ENCODE data around the gene CEMP1.
"Not testable (repeated sequence)": the region's sequence is repeated elsewhere in the genome, so short reads cannot be mapped to it uniquely, and the experiment has no call there.

Gene CEMP1, protein sequence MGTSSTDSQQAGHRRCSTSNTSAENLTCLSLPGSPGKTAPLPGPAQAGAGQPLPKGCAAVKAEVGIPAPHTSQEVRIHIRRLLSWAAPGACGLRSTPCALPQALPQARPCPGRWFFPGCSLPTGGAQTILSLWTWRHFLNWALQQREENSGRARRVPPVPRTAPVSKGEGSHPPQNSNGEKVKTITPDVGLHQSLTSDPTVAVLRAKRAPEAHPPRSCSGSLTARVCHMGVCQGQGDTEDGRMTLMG

DNA sequence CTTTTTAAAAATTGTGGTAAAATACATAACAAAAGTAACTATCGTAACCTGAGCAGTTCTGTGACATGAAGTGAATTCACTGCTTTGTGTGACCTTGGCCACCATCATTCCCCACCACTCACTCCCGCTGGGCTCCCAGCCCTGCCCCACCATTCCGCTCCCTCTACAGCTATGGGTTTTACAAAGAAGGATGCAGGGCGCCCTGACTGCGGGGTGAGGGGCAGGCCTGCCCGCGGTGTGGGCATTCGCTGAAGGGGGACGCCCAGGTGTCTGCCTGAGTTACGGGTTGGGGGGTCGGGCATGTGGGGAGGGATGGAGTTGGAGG, at the start of gene CEMP1:
Gene CEMP1 (minus strand): TSS at position 38 of the 325 bp plus-strand sequence. CDS start 335 bp downstream, outside the sequence.
- intact Hi-C loops (cut with micrococcal nuclease), result no loop called here
- Mint-ChIP-seq H3K9me3 (no peaks in the 10 kb centered on the region), H3K36me3 (ENCODE audit: low read depth) (peaks cover 54% of the 10 kb centered on the region), H3K27ac (peak within 1 kb of the TSS; percentile 97), H3K4me1 (ENCODE audit: low read depth) (peaks cover 56% of the 10 kb centered on the region), H3K27me3 (no peaks in the 10 kb centered on the region), H3K4me3 (peak within 1 kb of the TSS; percentile 89)

DNA sequence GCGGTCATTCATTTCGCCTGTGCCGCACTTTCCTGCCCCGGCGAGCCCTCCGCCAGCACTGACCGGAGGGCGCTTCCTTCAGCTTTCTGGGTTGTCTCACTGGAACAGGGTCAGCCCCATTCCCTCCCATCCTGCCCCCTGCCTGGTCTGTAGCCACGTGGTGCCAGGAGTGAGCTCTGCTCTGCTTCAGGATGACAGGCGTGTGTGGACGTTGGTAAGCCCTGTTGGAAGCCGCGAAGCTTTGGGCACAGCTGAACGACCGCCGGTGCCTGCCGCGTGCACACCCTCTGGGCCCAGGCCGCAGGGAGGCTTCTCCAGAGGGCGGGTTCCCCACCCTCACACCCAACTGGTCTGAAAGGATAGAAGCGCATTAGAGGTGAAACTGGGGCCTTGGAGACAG, 49.6 kb upstream of the CEMP1 start:
- H3K9me3 Mint-ChIP-seq; H3K27ac Mint-ChIP-seq; intact Hi-C loops (cut with micrococcal nuclease); H3K27me3 Mint-ChIP-seq; H3K4me3 Mint-ChIP-seq; H3K4me1 Mint-ChIP-seq (ENCODE audit: low read depth): not testable (repeated sequence)
- peaks cover 23% of the 10 kb centered on the region for H3K36me3 Mint-ChIP-seq (ENCODE audit: low read depth)

DNA sequence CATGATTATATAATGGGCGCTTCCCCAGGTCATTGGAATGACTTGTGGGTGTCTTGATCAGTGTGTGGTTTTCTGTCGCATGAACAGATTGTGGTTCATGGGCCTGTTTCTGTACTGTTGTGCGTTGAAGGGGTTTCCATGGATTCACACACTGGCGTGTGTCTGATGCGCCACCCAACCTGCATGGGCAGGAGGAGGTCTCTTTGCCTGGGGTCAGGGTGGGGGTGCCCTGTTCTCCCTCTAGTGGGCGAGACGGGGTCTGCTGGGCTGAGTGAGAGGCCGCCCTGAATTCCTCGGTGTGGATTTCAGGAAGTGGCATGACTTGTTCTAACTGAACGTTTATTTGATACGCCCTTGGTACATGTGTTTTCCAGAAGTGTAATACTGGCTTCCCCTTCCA, 48.9 kb upstream of the CEMP1 start:
- H3K27me3 Mint-ChIP-seq; H3K9me3 Mint-ChIP-seq; H3K4me3 Mint-ChIP-seq; H3K4me1 Mint-ChIP-seq (ENCODE audit: low read depth); H3K27ac Mint-ChIP-seq; intact Hi-C loops (cut with micrococcal nuclease): not testable (repeated sequence)
- peaks cover 16% of the 10 kb centered on the region for H3K36me3 Mint-ChIP-seq (ENCODE audit: low read depth)

DNA sequence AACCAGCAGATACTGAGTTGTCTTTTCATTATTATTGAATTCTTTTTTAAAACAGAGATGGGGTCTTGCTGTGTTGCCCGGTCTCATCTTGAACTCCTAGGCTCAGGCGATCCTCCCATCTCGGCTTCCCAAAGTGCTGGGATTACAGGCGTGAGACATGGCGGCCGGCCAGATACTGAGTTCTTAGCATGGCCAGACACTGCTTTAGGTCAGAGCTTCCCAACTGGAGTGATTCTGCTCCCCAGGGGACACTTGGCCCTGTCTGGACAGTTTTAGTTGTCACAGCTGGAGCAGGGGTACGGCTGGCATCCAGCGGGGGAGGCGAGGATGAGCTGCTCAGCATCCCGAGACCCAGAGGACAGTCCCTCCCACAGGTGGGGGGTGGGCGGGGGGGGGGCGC, 47.7 kb upstream of the CEMP1 start:
- H3K36me3 Mint-ChIP-seq (ENCODE audit: low read depth); H3K4me1 Mint-ChIP-seq (ENCODE audit: low read depth); intact Hi-C loops (cut with micrococcal nuclease); H3K27ac Mint-ChIP-seq; H3K4me3 Mint-ChIP-seq; H3K27me3 Mint-ChIP-seq; H3K9me3 Mint-ChIP-seq: not testable (repeated sequence)

DNA sequence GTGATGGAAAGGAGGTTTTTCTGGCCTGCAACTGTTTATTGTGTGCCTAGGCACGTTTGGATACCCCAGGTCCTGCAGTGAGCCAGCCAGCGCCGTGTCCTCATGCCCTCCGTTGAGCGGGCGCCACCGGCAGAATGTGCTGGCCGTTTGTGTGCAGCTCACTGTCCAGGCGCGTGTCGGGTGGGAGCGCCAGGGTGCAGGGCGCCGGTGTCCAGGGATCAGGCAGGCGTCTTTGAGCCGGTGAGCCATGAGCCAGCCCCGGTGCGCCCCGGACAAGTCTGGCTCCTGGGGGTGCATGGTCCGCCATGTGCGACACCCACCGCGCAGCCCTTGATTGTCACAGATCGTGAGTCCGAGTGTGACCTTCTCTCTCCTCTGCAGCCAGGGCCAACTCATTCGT, 45.8 kb upstream of the CEMP1 start:
- H3K4me1 Mint-ChIP-seq (ENCODE audit: low read depth); H3K27me3 Mint-ChIP-seq; intact Hi-C loops (cut with micrococcal nuclease); H3K36me3 Mint-ChIP-seq (ENCODE audit: low read depth); H3K9me3 Mint-ChIP-seq; H3K4me3 Mint-ChIP-seq; H3K27ac Mint-ChIP-seq: not testable (repeated sequence)

DNA sequence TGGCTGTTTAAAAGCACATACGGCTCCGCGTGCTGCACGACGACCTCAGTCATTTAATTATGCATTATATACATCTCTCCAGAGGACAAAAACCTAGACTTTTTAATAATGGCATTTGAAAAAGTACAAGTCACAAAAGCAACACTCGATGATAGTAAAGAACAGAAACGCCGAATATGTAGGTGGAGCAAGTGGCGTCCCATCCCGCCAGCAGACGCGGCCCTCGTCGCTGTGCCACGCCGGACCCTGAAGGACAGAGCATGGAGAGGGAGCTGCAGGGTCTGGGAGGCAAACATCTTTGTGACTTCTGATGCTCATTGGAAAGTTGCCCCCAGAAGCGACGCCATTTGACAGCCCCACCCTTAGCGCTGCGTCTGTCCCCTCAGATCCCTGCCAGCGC, 44.6 kb upstream of the CEMP1 start:
- H3K4me3 Mint-ChIP-seq; intact Hi-C loops (cut with micrococcal nuclease); H3K27me3 Mint-ChIP-seq; H3K9me3 Mint-ChIP-seq; H3K27ac Mint-ChIP-seq; H3K36me3 Mint-ChIP-seq (ENCODE audit: low read depth); H3K4me1 Mint-ChIP-seq (ENCODE audit: low read depth): not testable (repeated sequence)

DNA sequence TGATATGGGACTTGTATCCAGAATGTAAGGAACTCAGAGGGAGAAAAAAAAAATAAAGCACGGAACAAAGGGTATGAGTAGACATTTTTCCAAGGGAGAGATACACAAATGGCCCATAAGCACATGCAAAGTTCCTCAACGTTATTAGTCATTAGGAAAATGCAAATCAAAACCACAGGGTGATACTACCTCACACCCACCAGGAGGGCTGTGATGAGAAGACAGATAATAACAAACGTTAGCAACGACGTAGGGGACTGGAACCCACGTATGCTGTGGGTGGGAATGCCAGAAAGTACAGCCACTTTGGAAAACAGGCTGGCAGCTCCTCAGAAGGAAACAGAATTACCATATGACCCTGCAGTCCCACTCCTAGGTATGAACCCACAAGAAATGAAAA, 41.5 kb upstream of the CEMP1 start:
- intact Hi-C loops (cut with micrococcal nuclease); H3K27me3 Mint-ChIP-seq; H3K36me3 Mint-ChIP-seq (ENCODE audit: low read depth); H3K4me1 Mint-ChIP-seq (ENCODE audit: low read depth); H3K27ac Mint-ChIP-seq; H3K4me3 Mint-ChIP-seq; H3K9me3 Mint-ChIP-seq: not testable (repeated sequence)

DNA sequence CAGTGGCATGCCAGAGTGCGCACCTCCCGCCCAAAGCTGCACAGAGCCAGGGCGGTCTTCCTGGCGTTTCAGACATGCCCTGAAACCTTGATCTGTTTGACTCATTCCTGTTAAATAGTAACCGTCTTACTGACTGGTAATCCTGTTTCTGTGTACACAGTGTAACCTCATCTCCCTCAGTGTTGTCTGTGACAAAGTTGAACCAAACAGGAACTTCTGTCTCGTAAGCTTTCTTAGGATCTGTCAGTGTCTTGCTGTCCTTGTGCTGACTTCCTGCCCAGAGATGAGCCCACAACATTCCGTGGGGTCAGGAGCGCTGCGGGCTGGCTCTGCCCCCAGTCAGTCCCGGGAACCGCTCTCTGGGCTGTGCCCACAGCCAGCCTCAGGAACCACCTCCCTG, 37.4 kb upstream of the CEMP1 start:
- H3K36me3 Mint-ChIP-seq (ENCODE audit: low read depth); H3K4me3 Mint-ChIP-seq; H3K4me1 Mint-ChIP-seq (ENCODE audit: low read depth); intact Hi-C loops (cut with micrococcal nuclease); H3K9me3 Mint-ChIP-seq; H3K27ac Mint-ChIP-seq; H3K27me3 Mint-ChIP-seq: not testable (repeated sequence)

DNA sequence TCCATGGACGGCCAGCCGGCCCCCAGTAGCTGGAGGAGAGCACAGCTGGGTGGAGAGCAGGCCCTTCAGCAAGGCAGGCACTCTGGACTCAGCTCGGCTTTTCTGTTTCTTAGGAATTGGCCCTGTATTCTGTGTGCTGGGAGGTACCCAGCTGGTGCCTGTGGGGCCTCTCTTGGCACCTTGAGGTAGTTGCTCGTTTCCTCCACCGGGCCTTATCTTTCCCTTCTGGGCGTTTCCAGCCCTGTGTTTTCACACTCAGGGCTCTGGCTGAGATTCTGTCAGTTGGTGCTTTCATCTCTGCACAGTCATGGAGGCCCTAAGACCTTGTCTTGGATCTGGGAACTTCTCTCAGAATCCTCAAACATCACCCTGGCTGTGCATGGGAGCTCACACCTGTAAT, 36.3 kb upstream of the CEMP1 start:
- intact Hi-C loops (cut with micrococcal nuclease); H3K4me3 Mint-ChIP-seq; H3K36me3 Mint-ChIP-seq (ENCODE audit: low read depth); H3K27ac Mint-ChIP-seq; H3K4me1 Mint-ChIP-seq (ENCODE audit: low read depth); H3K27me3 Mint-ChIP-seq; H3K9me3 Mint-ChIP-seq: not testable (repeated sequence)

DNA sequence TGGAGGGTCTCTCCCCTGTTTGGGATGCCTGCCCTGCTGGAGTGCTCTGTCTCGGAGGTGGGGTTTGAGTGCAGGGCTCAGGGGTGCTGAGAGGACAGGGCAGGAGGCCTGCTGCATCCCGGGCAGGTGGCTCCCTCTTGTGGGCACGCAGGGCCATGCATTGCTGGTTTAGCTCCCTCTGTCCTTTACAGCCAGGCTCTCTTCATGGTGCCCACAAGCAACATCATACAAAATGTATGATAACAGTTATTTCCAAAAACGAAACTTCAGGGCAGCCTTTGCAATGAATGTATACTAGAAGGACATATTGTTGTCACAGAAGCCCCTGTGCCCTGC, 29.6 kb upstream of the CEMP1 start:
- intact Hi-C loops (cut with micrococcal nuclease), result not testable (repeated sequence)

DNA sequence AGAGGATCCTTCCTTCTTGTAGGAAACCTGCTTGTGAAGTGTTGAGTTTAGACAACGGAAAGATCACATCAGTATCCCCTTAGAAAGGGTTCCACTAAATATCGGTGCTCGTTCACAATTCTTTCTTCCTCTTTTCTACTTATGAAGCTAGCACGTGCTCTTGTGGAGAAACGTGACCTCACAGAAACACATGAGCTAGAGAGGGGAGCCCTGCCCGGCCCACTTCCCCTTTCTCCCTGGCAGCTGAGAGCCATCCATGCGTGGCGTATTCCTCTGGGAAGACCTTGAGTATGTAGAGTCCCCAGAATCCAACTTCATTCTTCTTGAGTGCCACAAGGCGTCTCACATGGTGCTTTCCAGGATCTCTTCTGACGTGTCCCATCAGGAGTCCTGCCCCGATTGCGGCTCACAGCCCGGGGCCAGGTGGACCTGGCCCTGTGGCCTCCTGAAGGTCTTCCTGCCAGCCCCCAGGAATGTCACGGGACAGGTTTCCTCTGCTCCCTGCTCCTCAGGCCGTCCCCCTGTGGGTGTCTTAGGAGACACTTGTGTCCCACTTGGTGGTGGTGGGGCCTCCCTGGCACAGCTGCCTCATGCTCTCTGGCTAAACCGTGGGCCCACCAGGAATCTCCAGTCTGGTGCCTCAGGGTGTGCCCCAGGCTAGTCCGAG, 29.1 kb upstream of the CEMP1 start:
- H3K4me1 Mint-ChIP-seq (ENCODE audit: low read depth); H3K27ac Mint-ChIP-seq; H3K36me3 Mint-ChIP-seq (ENCODE audit: low read depth); H3K9me3 Mint-ChIP-seq; H3K27me3 Mint-ChIP-seq; H3K4me3 Mint-ChIP-seq; intact Hi-C loops (cut with micrococcal nuclease): not testable (repeated sequence)

More for the DNA sequence above, 29.6 kb upstream of the CEMP1 start:
- H3K36me3 Mint-ChIP-seq (ENCODE audit: low read depth); H3K27me3 Mint-ChIP-seq; H3K27ac Mint-ChIP-seq; H3K4me1 Mint-ChIP-seq (ENCODE audit: low read depth); H3K4me3 Mint-ChIP-seq; H3K9me3 Mint-ChIP-seq: not testable (repeated sequence)

DNA sequence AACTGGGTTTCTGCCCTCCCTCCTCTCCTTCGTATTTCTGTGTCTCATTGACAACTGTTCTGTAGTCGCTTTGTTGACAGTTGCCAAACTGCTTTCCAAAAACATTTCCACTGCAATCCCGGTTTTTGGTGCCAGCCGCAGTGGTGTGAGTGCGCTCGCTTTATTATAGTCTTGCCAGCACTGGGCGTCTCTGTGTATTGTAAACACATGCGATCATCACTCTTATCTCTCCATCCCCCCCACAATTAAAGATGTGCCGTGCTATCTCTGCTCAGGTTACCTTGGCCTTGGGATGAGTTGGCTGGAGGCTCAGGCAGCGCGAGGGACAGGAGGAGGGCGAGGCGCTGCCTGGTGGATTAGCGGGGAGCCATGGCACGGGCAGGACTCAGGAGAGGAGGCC, 25.9 kb upstream of the CEMP1 start:
- H3K9me3 Mint-ChIP-seq; intact Hi-C loops (cut with micrococcal nuclease); H3K36me3 Mint-ChIP-seq (ENCODE audit: low read depth); H3K27me3 Mint-ChIP-seq; H3K4me1 Mint-ChIP-seq (ENCODE audit: low read depth); H3K4me3 Mint-ChIP-seq; H3K27ac Mint-ChIP-seq: not testable (repeated sequence)

DNA sequence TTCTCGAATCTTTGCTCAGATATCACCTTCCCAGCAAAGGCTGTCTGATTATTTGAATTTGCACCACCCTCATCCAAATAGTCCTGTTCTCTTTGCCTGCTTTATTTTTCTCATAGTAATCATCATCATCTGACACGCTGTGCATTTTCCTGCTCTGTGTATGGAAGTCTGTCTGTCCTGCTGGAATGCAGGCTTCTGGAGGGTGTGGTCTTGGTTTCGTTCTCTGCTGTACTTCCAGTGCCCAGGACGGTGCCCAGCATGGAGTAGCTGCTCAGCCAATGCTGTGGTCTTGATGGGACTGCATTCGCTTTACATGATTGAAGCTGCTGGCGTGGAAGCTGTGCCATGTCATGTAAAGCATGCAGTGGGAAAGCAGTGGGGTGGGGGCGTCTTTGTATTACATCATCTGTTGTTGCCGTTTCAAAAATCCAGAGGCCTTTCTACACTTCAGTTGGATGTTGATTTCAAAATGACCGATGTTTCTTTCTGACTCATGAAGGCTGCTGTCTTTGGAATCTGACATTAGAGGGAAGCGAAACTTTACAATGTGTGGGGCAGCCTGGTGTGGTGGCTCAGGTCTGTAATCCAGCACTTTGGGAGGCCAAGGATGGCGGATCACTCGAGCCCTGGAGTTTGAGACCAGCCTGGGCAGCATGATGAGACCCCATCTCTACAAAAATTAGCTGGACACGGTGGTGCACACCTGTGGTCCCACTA, 23.7 kb upstream of the CEMP1 start:
- H3K9me3 Mint-ChIP-seq; H3K36me3 Mint-ChIP-seq (ENCODE audit: low read depth); H3K27ac Mint-ChIP-seq; H3K4me3 Mint-ChIP-seq; H3K27me3 Mint-ChIP-seq; intact Hi-C loops (cut with micrococcal nuclease); H3K4me1 Mint-ChIP-seq (ENCODE audit: low read depth): not testable (repeated sequence)

DNA sequence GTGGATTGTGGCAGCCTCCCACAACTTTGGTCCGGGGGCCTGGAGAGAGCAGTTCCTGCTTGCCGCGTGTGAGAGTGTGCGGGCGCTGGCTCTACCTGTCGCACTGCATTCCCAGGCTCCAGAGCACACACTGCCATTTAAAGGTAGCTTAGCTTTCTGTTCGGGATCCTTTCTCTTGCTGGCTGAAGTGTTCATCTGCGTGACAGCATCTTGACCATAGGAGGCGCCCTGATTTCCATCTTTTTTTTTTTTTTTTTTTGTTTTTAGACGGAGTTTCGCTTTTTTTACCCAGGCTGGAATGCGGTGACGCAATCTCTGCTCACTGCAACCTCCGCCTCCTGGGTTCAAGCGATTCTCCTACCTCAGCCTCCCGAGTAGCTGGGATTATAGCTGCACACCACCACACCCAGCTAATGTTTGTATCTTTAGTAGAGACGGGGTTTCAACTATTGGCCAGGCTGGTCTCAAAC, 20.2 kb upstream of the CEMP1 start:
- H3K4me1 Mint-ChIP-seq (ENCODE audit: low read depth); H3K27ac Mint-ChIP-seq; intact Hi-C loops (cut with micrococcal nuclease); H3K4me3 Mint-ChIP-seq; H3K36me3 Mint-ChIP-seq (ENCODE audit: low read depth); H3K27me3 Mint-ChIP-seq; H3K9me3 Mint-ChIP-seq: not testable (repeated sequence)

All from dendritic cell treated with granulocyte-macrophage colony-stimulating factor and Interleukin-4, amounts not matched to agents 40 ng/mL and 50 ng/mL, for 4 days (primary cell).